Right lobe of liver (tissue), 4 donors: Measurements from ENCODE around the gene TICAM2.

Source experiments
- POLR2A ChIP-seq: fragments of 450-650 bp; IDR thresholded peaks from one replicate; pipeline ENCODE4 v1.6.1; 2017; ENCODE audit warnings: antibody characterized with exemption, mild to moderate bottlenecking
- TF ChIP-seq, protein P1 (sequence below), 4 donors: fragments of 200-600 bp in 3 of 4; fragments of 450-650 bp in 1 of 4; IDR thresholded peaks; one replicate each; pipeline versions ENCODE4 v1.5.1 to v1.8.0; 2016 to 2022; ENCODE audit warnings: antibody characterized with exemption in 4 of 4, mild to moderate bottlenecking in 2 of 4
- donor health status: DM: no; HTN: no; CAD: no.
- donor health status: DM: no; HTN: no; CAD: no.
- donor health status: DM: no; HTN: yes; CAD: no.

DNA sequence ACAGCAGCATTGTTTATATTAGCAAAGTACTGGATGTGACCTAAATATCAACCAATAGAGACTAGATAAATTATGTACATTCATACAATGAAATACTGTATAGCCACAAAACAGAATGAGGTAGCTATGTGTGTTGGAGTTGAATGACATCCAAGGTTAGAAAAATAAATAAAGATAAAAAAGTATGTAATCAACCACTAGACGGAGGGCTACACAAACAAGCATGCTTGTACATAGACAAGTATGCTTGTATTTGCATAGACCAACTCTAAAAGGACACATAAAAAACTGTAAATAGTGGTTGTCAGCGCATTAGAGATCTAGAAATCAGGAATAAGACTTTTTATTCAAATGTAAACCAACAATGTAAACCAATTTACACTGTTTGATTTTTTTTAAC, 60.7 kb downstream of the TICAM2 start:
- TF ChIP-seq, protein P1, sequence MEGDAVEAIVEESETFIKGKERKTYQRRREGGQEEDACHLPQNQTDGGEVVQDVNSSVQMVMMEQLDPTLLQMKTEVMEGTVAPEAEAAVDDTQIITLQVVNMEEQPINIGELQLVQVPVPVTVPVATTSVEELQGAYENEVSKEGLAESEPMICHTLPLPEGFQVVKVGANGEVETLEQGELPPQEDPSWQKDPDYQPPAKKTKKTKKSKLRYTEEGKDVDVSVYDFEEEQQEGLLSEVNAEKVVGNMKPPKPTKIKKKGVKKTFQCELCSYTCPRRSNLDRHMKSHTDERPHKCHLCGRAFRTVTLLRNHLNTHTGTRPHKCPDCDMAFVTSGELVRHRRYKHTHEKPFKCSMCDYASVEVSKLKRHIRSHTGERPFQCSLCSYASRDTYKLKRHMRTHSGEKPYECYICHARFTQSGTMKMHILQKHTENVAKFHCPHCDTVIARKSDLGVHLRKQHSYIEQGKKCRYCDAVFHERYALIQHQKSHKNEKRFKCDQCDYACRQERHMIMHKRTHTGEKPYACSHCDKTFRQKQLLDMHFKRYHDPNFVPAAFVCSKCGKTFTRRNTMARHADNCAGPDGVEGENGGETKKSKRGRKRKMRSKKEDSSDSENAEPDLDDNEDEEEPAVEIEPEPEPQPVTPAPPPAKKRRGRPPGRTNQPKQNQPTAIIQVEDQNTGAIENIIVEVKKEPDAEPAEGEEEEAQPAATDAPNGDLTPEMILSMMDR (IDR thresholded peaks at IDR 0.05): peak in 2 of 4 donors; percentile 5 to 18
- TF ChIP-seq POLR2A: no peak
